GM18909 (cell line): ENCODE data around the gene PTPRN2.

Experiments
- ATAC-seq: cut with Tn5 transposase; IDR thresholded peaks from one replicate; pipeline ENCODE4 v1.9.1; 2021; ENCODE audit warnings: mild to moderate bottlenecking; ENCODE audit not compliant: unreplicated experiment, poor library complexity

PTPRN2 gene

DNA sequence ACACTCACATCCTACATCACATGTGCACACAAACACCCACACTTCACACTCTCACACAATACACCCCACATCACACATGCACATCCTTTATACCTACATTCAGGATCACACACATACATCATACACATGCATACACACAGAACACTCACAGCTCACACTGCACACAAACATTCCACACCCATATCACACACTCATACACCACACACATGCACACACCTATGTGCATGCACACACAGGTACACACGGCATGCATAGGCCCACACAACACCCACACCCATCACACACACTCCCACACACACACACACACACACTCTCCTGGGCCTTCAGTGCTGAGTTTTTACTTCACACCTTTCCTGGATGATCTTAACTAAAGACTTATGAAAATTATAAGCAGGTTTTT, 1030.4 kb downstream of the PTPRN2 start:
- no peak for ATAC-seq

- no peak for ATAC-seq
Observed at GRCh38 chr7:157556642-157556944, 1031.0 kb downstream of the PTPRN2 start.

DNA sequence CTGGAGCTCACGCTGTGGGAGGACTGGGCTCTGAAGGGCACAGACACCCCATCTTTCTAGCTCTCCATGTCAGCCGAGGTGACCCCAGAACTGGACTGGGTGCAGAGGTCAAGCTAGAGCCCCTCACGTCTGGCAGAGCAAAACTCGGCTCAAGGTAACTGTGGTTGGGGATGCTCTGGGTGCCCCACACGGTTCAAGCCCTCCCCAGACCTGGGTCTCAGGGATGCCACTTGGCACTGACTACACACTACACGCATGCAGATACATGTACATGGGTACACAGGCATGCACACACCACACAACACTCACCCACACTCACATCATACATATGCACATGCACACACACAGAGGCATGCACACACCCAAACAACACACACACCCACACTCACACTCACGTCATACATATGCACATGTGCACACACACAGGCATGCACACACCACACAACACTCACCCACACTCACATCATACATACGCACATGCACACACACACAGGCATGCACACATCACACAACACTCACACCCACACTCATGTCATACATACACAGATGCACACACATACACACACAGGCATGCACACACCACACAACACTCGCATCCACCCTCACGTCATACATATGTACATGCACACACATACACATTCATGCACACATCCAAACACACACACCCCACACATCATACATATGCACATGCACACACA, 1031.5 kb downstream of the PTPRN2 start:
- ATAC-seq, result no peak

- no peak for ATAC-seq
Observed at GRCh38 chr7:157555313-157555712, 1032.3 kb downstream of the PTPRN2 start.

DNA sequence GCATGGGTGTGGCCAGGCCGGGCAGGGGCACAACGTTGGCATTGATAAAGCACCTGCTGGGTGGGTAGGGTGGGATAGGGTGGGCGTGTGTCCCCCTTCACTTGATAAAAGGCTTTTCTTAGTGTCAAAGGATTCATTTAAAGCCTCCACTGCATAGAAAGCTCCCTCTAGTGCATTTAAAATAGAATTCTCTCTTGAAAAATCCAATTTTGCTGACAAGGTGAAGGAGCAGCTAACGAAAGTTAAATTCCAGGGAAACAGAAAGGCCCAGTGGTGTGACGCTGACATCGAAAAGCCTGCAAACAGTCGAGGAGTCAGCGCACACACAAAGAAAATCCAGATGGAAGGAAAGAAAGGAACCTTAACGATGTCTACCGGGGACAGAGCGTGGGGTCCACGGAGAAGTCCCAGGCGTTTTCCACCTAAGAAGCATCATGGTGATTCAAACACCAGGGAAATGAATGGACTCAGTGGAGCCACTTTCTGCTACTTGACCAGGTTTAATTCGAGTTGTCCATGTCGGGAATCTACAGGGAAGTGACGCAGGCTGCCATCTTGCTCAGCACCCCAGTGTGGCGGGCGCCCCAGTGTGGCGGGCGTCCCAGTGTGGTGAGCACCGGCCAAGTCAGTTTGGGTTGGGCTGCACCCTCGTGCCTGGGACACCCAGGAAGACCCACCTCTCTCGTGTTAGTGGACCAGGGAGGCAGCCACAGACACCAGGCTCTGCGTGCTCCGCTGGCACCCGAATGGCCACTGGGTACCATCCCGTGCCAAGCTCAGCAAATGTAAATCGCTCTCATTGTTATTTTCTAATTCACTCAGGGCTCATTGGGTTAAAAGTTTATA, 1033.0 kb downstream of the PTPRN2 start:
- ATAC-seq, result no peak

DNA sequence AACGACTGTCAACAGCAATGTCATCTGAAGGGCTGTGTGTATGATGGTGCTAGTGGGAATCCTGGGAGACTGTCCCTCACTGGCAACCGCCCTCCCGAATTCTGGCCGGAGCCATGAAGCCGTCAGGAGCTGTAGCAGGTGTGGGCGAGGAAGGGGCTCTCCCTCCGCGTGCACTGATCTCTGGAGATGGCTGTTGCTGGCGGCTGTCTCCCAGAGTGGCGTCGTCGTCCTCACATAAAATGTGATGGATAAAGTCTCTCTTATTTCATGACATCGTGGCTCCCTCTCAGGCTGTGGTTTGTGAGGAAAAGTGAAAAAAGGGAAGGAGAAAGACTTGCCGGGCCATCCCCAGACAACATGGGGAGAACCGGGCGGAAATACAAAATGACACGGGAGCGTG, 1034.4 kb downstream of the PTPRN2 start:
- no peak for ATAC-seq

DNA sequence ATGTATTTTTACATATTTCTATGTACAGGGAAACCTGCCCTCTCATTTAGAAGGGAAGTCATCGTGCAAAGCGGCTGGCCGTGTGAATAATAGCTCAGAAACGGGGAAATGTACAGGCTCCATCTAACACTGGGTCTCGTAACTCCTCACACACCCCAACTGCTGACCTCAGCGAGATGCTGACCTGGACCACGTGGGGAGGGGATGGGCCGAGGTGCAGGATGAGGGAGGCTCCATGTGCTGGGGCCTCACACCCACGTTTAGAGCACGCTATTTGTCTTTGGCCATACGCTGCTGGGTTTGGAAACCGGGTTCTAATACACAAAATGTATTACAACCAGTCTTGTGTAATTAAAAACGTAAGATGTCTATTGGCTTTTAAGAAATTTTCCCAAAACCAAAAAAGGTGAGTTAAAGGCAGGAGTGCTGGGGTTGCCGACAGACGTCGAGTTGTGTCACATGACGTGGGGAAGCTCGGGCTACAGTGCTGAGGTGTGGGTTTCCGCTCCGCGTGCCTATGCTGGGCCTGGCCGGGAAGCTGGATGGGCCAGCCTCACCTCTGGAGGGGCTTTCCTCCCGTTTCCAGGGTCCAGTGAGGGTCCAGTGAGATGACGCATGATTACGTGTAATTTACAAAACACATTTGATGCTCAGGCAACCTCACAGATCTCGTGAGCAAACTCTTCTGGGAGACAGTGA, 1035.2 kb downstream of the PTPRN2 start:
- no peak for ATAC-seq

DNA sequence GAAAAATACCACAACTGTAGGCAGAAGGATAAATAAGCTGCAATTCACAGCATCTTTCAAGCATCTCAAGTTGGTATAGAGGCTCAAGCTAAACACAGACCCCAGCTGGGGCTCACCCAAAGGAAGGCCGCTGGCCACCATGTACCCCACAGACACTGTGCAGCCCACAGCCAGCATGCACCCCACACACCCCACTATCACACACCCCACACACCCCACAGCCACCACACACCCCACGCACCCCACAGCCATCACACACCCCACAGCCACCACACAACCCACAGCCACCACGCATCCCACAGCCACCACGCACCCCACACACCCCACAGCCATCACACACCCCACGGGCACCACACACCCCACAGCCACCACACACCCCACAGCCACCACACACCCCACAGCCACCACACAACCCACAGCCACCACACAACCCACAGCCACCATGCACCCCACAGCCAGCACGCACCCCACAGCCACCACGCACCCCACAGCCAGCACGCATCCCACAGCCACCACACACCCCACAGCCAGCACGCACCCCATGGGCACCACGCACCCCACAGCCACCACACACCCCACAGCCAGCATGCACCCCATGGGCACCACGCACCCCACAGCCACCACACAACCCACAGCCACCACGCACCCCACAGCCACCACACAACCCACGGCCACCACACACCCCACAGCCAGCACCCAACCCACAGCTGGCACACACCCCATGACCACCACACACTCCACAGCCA, 1036.1 kb downstream of the PTPRN2 start:
- no peak for ATAC-seq

DNA sequence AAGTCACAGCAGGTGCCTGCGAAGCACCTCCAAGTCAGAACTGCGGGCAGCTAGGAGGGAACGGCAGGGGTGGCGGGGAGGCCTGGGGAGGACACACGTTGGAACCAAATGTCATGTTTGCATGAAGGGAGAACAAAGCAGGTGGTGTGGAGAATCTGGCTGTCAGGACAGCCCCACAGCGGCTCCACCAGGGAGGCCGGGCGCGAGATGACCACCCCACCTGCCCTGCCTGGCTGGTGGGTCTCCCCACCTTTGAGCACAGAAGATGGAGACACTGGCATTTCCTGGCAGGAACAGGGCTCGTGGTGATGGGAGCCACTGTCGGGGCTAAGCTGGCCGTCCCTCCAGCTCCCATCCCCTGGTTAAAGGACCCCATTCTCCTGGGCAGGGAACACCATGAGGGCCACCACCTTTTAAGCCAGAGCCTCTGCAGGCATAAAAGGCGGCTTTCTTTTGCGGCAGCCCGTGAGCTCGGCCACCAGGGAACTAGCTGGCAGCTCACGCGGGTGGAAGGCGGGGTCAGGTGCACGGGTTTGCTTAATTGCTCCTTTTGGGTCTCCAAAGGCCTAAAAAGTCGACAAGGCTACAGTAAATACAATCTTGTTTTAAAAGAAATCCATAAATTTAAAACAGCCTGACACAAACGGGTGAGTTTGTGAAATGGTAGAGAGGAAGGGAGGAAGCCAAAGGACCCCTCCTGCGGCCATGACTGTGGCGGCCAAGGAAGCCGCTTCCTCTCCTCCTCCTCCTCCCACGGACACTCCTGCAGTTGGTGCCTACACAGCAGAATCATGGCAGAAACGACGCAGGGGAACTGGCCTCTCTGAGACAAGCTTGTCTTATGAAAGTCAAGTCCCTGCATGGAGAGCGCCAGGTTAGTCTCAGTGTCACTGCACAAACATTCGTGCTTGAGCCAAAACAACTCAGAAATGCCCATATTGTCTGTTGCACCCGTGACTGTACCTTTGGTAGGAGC, 1037.0 kb downstream of the PTPRN2 start:
- no peak for ATAC-seq

GRCh38 chr7:157549612-157550299, 1037.9 kb downstream of the PTPRN2 start:
- no peak for ATAC-seq

GRCh38 chr7:157548691-157549303, 1038.8 kb downstream of the PTPRN2 start:
- no peak for ATAC-seq

GRCh38 chr7:157547611-157548010, 1040.0 kb downstream of the PTPRN2 start:
- ATAC-seq, result no peak

DNA sequence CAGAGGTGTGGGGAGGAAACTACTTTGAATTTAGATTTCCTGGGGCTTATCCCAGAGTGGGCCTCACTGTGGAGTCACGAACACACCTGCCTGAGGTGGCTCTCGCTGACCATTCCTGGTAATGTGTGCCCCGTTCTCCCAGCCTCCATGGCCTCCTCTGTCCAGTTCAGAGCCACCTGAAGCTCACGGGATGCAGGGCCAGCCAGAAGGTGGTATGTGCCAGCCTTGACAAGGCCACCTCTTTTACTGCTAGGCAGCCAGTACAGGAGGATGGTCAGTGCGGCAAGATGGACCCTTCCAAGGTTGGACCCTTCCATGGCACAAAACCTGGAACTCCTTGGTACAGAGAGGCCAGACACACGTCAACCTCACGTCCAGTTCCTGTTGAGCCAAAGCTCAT, 1040.5 kb downstream of the PTPRN2 start:
- ATAC-seq, result no peak

DNA sequence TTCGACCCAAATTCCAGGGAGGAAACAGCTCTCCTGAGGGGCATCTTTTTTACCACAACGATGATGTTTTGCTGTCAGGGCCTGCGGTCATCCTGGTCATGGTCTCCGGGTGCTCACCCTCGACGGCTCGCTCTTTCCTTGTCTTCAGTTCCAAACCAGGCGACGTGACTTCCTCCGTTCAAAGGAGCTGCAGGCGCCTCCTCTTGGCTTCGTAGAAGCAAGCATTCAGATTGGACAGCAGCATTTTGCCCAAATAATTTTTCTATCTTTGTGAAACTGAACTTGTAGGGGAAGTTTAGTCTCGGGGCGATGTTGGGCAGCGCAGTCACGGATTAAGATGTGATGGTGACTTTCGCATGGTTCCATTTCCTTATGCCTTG, 1042.0 kb downstream of the PTPRN2 start:
- ATAC-seq, result no peak

GRCh38 chr7:157544980-157545680, 1042.5 kb downstream of the PTPRN2 start:
- ATAC-seq, result no peak

DNA sequence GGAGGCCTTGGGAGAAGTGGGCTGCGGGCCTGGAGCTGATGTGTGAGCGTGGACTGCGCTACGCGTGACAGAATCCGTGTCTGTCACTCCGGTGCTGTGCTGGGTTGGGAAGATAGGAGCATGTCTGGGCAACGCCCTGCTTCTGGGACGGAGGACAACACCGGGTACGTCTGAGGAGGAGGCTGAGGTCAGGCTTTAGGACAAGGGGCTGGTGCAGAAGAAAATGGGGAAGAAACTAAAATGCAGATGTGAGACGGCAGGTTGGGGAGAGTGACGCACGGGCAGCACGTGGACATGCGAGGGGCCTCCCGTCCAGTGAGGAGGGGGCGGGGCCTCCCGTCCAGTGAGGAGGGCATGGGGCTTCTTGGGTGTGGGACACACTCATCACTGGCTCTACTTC, 1043.4 kb downstream of the PTPRN2 start:
- ATAC-seq, result no peak

- ATAC-seq, result no peak
Observed at GRCh38 chr7:157543791-157544190, 1043.8 kb downstream of the PTPRN2 start.

- no peak for ATAC-seq
Observed at GRCh38 chr7:157543276-157543675, 1044.3 kb downstream of the PTPRN2 start.
